ENCODE data around the gene SDC3. TPM values are rescaled to one million over a fixed set of nuclear protein-coding genes. Genes with fewer than 3 reads are reported as not detected.

The SDC3 gene
- total and polyA plus RNA-seq, 2 donors (not counting 1 experiment from before 2014, with no cell fraction given), result 13.7 to 32.9 TPM

DNA sequence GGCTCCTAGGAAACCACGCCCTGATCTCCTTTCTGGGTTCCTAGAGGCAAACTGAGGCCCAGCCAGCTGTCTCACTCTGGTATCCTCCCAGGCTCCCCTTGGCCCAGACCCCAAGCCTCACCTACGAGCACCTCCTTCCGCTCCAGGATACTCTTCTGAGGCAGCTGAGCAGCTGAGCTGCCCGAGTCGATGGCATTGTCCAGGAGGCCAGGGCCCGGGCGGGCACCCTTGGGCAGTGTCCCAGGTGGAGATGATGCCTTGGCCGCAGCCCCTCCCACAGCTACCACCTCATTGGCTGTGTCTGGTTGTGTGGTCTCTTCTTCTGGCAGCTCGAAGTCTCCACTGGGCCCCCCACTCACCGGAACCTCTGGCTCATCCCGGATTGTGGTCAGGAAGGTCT lies 34.4 kb downstream of the SDC3 start:
- no peak overlapping the region for H2AFZ ChIP-seq (ENCODE audit: low read length)
- H3K9me3 ChIP-seq (ENCODE audit: control insufficient read depth, insufficient read depth, low read depth, low read length), result no peaks in the 10 kb centered on the region
- no peak overlapping the region for H3K9ac ChIP-seq (ENCODE audit: insufficient read depth, low read length)
- no peaks in the 10 kb centered on the region for H3K27me3 ChIP-seq (ENCODE audit: control insufficient read depth, insufficient read depth, low read length)
- H3K27ac ChIP-seq (ENCODE audit: insufficient read depth, low read length), result no peak overlapping the region
- H3K36me3 ChIP-seq (ENCODE audit: control insufficient read depth, insufficient read depth, low read length), result peaks cover 4% of the 10 kb centered on the region
- no peaks in the 10 kb centered on the region for H3K79me2 ChIP-seq (ENCODE audit: control insufficient read depth, insufficient read depth, low read length)
- H4K20me1 ChIP-seq (ENCODE audit: control insufficient read depth, extremely low read depth, insufficient read depth, low read length), result no peaks in the 10 kb centered on the region
- H3K4me2 ChIP-seq (ENCODE audit: extremely low read depth, insufficient read depth, low read length), result no peak overlapping the region
- no peak overlapping the region for H3K4me3 ChIP-seq (replicated peaks in 1 of 4; ENCODE audit: control extremely low read depth in 1 of 4, insufficient read depth in 1 of 4, low read depth in 3 of 4, low read length in 4 of 4)
- H3K4me1 ChIP-seq (ENCODE audit: control insufficient read depth, extremely low read depth, insufficient read depth, low read length), result no peaks in the 10 kb centered on the region
- no peak for DNase-seq (ENCODE audit: low read depth in 2 of 2)
- TF ChIP-seq, protein P1, sequence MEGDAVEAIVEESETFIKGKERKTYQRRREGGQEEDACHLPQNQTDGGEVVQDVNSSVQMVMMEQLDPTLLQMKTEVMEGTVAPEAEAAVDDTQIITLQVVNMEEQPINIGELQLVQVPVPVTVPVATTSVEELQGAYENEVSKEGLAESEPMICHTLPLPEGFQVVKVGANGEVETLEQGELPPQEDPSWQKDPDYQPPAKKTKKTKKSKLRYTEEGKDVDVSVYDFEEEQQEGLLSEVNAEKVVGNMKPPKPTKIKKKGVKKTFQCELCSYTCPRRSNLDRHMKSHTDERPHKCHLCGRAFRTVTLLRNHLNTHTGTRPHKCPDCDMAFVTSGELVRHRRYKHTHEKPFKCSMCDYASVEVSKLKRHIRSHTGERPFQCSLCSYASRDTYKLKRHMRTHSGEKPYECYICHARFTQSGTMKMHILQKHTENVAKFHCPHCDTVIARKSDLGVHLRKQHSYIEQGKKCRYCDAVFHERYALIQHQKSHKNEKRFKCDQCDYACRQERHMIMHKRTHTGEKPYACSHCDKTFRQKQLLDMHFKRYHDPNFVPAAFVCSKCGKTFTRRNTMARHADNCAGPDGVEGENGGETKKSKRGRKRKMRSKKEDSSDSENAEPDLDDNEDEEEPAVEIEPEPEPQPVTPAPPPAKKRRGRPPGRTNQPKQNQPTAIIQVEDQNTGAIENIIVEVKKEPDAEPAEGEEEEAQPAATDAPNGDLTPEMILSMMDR (conservative IDR thresholded peaks at IDR 0.05 in 1 of 2, IDR thresholded peaks at IDR 0.05 in 1 of 2; ENCODE audit: low read depth in 1 of 2, low read length in 2 of 2), result no peak
- TF ChIP-seq EZH2 (IDR thresholded peaks at IDR 0.05; ENCODE audit: low read length, missing control alignments), result no peak

DNA sequence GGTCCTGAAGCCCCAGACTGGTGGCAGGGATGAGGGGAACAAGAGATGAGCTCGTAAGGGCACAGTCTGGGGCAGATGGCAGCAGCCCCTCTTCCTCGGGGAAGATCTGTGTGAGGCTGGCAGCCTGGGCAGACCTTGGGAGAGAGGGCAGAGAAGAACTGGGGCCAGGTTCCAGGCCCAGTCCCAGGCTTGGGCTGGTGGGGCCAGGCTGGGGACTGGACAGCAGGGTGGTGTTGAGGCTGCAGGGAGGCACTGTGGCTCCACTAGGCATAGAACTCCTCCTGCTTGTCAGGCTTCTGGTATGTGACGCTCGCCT lies 35.7 kb downstream of the SDC3 start:
- peaks cover 4% of the 10 kb centered on the region for H3K36me3 ChIP-seq (ENCODE audit: control insufficient read depth, insufficient read depth, low read length)
- peak in 1 of 2 donors; percentile 33 for DNase-seq (ENCODE audit: low read depth in 2 of 2)

DNA sequence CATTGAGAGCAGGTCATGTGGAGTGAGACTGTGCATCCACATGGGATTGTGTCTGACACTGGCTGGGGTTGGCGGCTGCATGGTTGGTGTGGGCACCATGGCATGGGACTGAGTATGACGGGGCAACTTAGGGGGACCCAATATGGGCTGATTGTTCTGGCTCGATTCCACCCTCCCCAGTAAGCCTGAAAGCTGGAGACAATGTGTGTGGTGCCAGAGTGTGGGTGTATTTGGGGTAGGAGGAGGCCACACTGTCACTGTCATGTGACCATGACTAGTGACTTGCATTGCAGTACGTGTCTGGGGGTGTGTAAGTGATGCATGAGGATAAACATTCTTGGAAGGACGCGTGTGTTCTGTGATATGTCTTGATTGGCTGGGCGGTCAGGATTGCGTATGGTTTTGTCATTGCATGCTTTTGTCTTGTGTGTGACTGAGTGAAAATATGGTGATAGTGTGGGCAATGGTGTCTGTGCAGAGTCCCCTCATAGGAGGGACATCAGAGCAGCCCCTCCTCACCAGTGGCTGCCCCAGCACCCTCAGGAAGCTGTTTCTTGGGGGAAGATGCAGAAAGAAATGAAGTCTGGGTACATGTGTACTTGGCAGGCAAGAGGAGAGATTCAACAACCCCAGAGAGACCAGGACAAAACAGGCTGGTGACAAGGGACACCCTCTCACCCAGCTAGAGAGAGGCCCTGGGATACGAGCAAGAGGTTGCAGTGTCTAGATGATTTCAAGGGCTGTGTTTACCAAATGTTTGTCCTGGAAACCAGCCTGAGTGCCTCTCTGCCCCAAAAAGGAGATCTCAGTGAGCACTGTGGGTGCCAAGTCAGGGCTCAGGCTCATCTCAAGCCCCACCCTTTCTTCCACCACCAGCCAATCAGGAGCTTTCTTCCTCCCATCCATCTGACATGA lies 36.3 kb downstream of the SDC3 start:
- no peaks in the 10 kb centered on the region for H3K9me3 ChIP-seq (ENCODE audit: control insufficient read depth, insufficient read depth, low read depth, low read length)
- no peaks in the 10 kb centered on the region for H3K79me2 ChIP-seq (ENCODE audit: control insufficient read depth, insufficient read depth, low read length)
- TF ChIP-seq EZH2 (IDR thresholded peaks at IDR 0.05; ENCODE audit: low read length, missing control alignments), result no peak
- TF ChIP-seq, protein P1 (conservative IDR thresholded peaks at IDR 0.05 in 1 of 2, IDR thresholded peaks at IDR 0.05 in 1 of 2; ENCODE audit: low read depth in 1 of 2, low read length in 2 of 2), result no peak
- no peak overlapping the region for H3K4me2 ChIP-seq (ENCODE audit: extremely low read depth, insufficient read depth, low read length)
- H3K4me1 ChIP-seq (ENCODE audit: control insufficient read depth, extremely low read depth, insufficient read depth, low read length), result no peaks in the 10 kb centered on the region
- H3K36me3 ChIP-seq (ENCODE audit: control insufficient read depth, insufficient read depth, low read length), result peaks cover 4% of the 10 kb centered on the region
- H3K9ac ChIP-seq (ENCODE audit: insufficient read depth, low read length), result no peak overlapping the region
- no peaks in the 10 kb centered on the region for H3K27me3 ChIP-seq (ENCODE audit: control insufficient read depth, insufficient read depth, low read length)
- H2AFZ ChIP-seq (ENCODE audit: low read length), result no peak overlapping the region
- no peaks in the 10 kb centered on the region for H4K20me1 ChIP-seq (ENCODE audit: control insufficient read depth, extremely low read depth, insufficient read depth, low read length)
- H3K27ac ChIP-seq (ENCODE audit: insufficient read depth, low read length), result no peak overlapping the region
- H3K4me3 ChIP-seq (replicated peaks in 1 of 4; ENCODE audit: control extremely low read depth in 1 of 4, insufficient read depth in 1 of 4, low read depth in 3 of 4, low read length in 4 of 4), result no peak overlapping the region
- no peak for DNase-seq (ENCODE audit: low read depth in 2 of 2)

More for the DNA sequence above, 35.7 kb downstream of the SDC3 start:
- H4K20me1 ChIP-seq (ENCODE audit: control insufficient read depth, extremely low read depth, insufficient read depth, low read length), result no peaks in the 10 kb centered on the region
- no peak overlapping the region for H3K9ac ChIP-seq (ENCODE audit: insufficient read depth, low read length)
- no peaks in the 10 kb centered on the region for H3K9me3 ChIP-seq (ENCODE audit: control insufficient read depth, insufficient read depth, low read depth, low read length)
- H3K4me2 ChIP-seq (ENCODE audit: extremely low read depth, insufficient read depth, low read length), result no peak overlapping the region
- H3K4me3 ChIP-seq (replicated peaks in 1 of 4; ENCODE audit: control extremely low read depth in 1 of 4, insufficient read depth in 1 of 4, low read depth in 3 of 4, low read length in 4 of 4), result no peak overlapping the region
- TF ChIP-seq EZH2 (IDR thresholded peaks at IDR 0.05; ENCODE audit: low read length, missing control alignments), result no peak
- TF ChIP-seq, protein P1 (conservative IDR thresholded peaks at IDR 0.05 in 1 of 2, IDR thresholded peaks at IDR 0.05 in 1 of 2; ENCODE audit: low read depth in 1 of 2, low read length in 2 of 2), result no peak
- H3K27me3 ChIP-seq (ENCODE audit: control insufficient read depth, insufficient read depth, low read length), result no peaks in the 10 kb centered on the region
- H2AFZ ChIP-seq (ENCODE audit: low read length), result no peak overlapping the region
- H3K27ac ChIP-seq (ENCODE audit: insufficient read depth, low read length), result no peak overlapping the region
- no peaks in the 10 kb centered on the region for H3K4me1 ChIP-seq (ENCODE audit: control insufficient read depth, extremely low read depth, insufficient read depth, low read length)
- no peaks in the 10 kb centered on the region for H3K79me2 ChIP-seq (ENCODE audit: control insufficient read depth, insufficient read depth, low read length)

Measured in fibroblast of lung (primary cell).